Endometrial microvascular endothelial cells (primary cell): ENCODE measurements around the gene ZNF555. TPM values are rescaled to one million over a fixed set of nuclear protein-coding genes. Genes with fewer than 3 reads are reported as not detected.
"Not testable (repeated sequence)": the region's sequence is repeated elsewhere in the genome, so short reads cannot be mapped to it uniquely, and the experiment has no call there.

Experiments used
- in situ Hi-C: cut with HindIII; loops from 2 replicates; pipeline ENCODE4 v1.10.0; 2017; ENCODE audit warnings: low sequenced_read_pairs, low pct_unique_long_range_greater_than_20kb; ENCODE audit errors: inconsistent ontology term
- total RNA-seq: library from RNA; depleted of rRNA; stranded (reverse); fragments of >200 nt; gene quantifications from one replicate; pipeline ENCODE4 v1.2.3, GENCODE V29; 2015; ENCODE audit errors: inconsistent ontology term

ZNF555 gene
- total RNA-seq, 1 donor from 2014 or later = 3.2 TPM

- in situ Hi-C loops = no loop called here
Observed at GRCh38 chr19:2805991-2806649, 35.2 kb upstream of the ZNF555 start.

- in situ Hi-C loops = no loop called here
Observed at GRCh38 chr19:2806736-2807378, 34.4 kb upstream of the ZNF555 start.

GRCh38 chr19:2807379-2808128 lies 33.7 kb upstream of the ZNF555 start:
- in situ Hi-C loops = no loop called here

GRCh38 chr19:2808129-2808941 lies 32.9 kb upstream of the ZNF555 start:
- in situ Hi-C loops = no loop called here

- in situ Hi-C loops = no loop called here
Observed at GRCh38 chr19:2809387-2810140, 31.7 kb upstream of the ZNF555 start.

- in situ Hi-C loops = no loop called here
Observed at GRCh38 chr19:2810141-2811091, 30.9 kb upstream of the ZNF555 start.

GRCh38 chr19:2811221-2811722 lies 30.0 kb upstream of the ZNF555 start:
- in situ Hi-C loops = no loop called here

GRCh38 chr19:2811735-2812413 lies 29.4 kb upstream of the ZNF555 start:
- in situ Hi-C loops = no loop called here

GRCh38 chr19:2812414-2813234 lies 28.7 kb upstream of the ZNF555 start:
- in situ Hi-C loops = no loop called here

- in situ Hi-C loops = no loop called here
Observed at GRCh38 chr19:2813235-2814160, 27.8 kb upstream of the ZNF555 start.

GRCh38 chr19:2814426-2814825 lies 26.8 kb upstream of the ZNF555 start:
- in situ Hi-C loops = no loop called here

- in situ Hi-C loops = no loop called here
Observed at GRCh38 chr19:2815191-2815614, 26.1 kb upstream of the ZNF555 start.

- in situ Hi-C loops = no loop called here
Observed at GRCh38 chr19:2815923-2816322, 25.4 kb upstream of the ZNF555 start.

GRCh38 chr19:2816641-2817040 lies 24.6 kb upstream of the ZNF555 start:
- in situ Hi-C loops = no loop called here

- in situ Hi-C loops = not testable (repeated sequence)
Observed at GRCh38 chr19:2817237-2817829, 23.9 kb upstream of the ZNF555 start.
